RPMI7951 (cell line): ENCODE measurements around the gene CHN2. TPM values are rescaled to one million over a fixed set of nuclear protein-coding genes. Genes with fewer than 3 reads are reported as not detected.

Experiments used
- DNase-seq: peaks from one replicate; pipeline ENCODE4 v3.0.0-alpha.2; 2012; ENCODE audit warnings: low read depth
- total RNA-seq: library from RNA; depleted of rRNA; stranded (reverse); fragments of >200 nt; shearing (Covaris generic); gene quantifications from 2 replicates; pipeline ENCODE4 v1.2.3, GENCODE V29; 2014

The CHN2 gene
- total RNA-seq, 1 experiment from 2014 or later: 0.36 TPM

GRCh38 chr7:29282819-29283414, 88.3 kb downstream of the CHN2 start:
- no peak for DNase-seq

GRCh38 chr7:29284696-29285443, 90.3 kb downstream of the CHN2 start:
- no peak for DNase-seq

- peak; percentile 93 for DNase-seq
Measured at GRCh38 chr7:29285444-29285793, 90.8 kb downstream of the CHN2 start.

DNA sequence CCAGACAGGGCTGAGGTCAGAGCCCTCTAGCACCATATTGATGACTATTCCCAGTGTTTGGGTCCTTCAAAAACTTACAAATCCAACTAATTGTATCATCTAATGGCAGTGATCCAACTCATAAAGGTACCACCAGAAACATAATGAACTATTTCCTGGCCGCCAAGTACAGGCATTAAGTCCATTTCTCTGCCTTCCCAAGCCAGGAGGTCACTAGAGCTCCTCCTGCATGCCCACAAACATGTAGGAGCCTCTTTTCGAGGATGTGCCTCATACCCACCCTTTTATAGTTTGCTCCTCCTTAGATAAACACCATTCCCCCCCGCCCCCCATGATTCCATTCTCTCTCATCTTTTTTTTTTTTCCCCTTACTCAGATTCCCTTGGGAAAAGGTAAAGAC, 91.3 kb downstream of the CHN2 start:
- DNase-seq: peak; percentile 11

- DNase-seq: peak; percentile 80
Measured at GRCh38 chr7:29287366-29287765, 92.8 kb downstream of the CHN2 start.

GRCh38 chr7:29288181-29289091, 93.9 kb downstream of the CHN2 start:
- DNase-seq: no peak

DNA sequence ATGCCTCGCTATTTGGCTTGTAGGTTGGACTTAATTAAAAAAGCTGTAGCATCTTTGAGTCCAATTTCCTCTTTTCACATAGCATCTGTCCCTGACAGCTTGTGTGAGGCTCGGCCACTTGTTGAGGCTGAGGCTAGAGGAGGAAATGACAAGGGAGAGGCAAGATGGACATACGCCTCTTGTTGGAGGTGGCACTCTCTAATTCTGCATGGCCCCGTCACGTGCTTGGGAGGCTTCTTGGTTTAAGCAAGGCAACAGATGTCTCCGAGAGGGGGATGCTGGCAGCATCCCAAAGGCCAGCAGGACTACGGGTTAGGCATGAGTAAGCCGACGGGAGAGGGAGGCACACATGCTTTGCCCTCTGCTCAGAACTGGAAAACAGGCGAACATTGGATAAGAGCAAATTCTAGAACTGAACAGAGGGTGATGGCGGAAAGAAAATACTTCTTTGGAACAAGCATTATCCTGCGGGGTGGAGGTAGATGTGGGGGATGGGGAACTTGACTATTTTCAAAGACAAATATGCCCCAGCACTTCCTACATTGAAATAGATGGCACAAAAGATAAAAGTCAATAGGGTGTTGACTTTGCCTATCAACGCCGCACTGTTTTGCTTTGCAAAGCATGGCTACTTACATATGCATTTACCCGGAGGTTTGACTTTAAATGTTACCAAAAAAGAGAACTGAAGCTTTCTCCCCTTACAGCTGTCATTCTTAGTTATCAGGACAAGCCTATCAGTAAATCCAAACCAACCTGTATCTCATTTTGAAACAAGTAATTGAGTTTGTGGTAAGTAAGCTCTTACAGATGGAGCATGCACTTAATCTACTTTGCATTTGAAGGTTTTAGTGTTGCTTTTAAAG, 94.8 kb downstream of the CHN2 start:
- peak; percentile 67 for DNase-seq

DNA sequence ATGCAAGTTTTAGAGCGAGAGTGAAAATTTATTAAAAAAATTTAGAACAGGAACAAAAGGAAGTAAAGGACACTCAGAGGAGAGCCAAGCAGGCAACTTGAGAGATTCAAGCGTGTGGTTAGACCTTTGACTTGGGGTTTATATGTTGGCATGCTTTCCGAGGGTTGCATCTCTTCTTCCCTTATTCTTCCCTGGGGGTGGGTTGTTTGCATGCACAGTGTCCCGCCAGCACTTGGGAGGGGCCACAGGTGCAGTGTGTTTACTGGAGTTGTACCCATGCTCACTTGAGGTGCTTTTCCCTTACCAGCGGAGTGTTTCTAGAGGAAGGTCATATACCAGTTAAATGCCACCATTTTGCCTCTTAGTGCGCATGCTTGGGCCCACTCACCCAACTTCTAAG, 96.3 kb downstream of the CHN2 start:
- no peak for DNase-seq

DNA sequence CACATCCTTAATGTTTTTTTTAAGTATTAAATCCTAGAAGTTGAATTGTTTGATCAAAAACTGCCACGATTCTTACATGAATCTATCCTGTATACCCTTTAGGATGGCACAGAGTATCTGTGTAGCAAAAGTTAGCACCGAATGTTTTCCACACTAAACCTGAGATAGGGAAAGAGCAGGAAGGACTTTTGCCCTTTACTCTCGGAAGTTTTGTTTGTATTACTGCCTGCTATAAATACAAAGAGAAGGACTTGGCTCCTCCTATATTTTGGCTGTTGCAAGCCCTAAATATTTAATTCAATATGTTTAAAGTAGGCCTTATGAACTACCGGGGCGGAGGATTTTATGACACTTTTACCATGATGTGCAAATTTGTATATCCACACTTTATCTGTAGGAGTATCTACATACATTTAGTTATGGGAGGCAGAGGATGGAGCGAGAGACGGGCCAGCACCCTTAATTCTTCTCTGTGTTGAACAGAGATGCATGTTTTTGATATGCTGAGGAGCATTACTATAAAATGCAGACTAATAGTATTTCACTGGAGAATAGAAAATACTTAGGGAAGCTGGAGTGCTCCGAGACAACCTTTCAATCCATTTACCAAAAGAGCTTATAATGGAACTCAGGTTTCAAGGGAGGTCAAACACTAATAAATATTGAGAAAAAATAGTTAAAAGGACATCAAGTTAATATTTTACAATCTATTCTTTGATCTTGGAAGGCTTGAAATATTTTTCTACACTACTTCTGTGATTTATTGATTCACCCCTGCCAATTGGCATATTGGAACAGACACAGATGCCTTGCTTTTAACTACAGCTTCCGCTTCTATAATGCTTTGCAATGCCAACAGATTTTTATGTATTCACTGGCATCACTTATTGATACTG, 97.4 kb downstream of the CHN2 start:
- no peak for DNase-seq

DNA sequence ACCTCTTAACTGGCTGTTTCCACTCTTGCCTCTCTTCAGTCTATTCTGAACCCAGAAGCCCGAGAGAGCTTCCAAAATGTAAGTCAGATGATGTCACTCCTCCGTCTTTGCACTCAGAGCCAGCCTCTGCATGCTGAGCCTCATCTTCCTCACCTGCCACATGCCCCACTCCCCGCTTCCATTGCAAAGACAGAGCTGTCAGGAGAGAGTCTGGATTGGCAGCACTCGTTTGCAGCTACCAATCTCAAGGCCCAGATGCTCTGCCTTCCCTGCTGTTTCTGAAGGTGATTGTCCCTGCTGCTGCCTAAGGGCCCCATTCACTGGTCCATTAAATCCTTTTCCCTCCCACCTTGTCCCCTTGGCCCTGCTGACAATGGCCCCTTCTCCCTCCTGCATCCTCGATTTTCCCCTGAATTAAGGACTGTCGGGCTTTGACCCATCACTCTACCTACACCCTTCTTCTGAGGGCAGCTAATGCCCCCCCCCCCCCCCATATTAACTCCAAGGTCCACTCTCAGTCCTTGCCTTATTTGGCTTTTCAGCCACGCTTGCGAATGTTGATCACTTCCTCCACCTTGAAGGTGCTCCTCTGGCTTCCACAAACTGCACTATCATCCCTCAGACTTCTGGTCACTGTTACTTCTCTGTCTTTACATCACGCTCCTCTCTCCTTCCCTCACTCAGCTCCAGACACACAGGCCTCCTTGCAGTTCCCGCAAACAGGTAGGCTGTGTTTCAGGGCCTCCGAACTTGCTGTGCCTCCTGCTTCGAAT, 98.5 kb downstream of the CHN2 start:
- no peak for DNase-seq

DNA sequence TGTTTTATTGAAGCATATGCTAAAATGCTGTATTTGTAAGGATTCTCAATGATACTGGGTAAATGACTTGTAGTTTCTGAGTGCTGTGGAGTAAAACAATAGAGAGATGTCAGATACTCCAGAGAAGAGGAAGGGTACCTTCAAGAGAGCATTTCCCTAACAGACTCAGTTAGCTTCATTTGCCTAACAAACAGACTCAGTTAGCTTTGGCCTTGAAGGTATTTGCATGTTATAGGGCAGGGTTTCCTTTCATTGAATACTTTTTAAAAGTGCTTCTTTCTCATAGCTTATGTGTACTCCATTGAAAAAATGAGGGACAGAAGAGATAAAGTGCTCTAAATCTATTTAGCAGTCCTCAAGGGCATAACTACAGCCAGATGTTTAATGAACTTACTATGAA, 101.8 kb downstream of the CHN2 start:
- no peak for DNase-seq

DNA sequence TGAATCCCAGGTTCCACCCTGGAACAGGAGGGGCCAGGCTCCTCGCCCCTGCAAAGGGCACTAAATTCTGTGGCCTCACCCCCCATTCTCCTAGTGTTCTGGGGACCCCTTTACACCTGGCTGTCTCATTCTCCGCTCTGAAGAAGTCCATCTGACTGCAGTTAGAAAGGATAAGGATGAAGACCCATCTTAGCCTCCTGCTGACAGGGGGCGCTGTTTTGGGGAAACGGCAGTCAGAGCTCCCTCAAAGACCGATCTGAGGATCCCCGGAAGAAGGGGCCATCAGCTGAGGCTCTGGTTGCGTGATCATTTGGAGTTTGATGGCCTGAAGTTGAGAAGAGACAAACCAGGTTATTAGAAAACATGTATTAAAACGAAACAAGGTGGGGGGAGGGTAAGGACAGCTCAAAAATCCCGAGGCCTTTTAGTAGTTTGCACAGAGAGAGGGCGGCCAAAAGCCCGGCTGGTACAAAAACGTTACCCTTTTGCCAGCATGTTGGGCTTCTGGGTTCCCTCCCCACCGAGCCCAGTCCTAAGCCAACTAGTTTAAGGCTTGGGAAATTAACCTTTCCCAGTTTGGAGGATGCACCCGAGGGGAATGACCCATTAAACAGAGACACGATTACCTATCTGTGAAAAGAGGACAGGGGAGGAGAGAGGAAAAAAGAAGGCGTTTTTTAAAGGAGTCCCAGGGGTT, 102.8 kb downstream of the CHN2 start:
- no peak for DNase-seq

GRCh38 chr7:29299086-29299485, 104.5 kb downstream of the CHN2 start:
- DNase-seq: no peak

GRCh38 chr7:29300026-29300480, 105.5 kb downstream of the CHN2 start:
- no peak for DNase-seq

DNA sequence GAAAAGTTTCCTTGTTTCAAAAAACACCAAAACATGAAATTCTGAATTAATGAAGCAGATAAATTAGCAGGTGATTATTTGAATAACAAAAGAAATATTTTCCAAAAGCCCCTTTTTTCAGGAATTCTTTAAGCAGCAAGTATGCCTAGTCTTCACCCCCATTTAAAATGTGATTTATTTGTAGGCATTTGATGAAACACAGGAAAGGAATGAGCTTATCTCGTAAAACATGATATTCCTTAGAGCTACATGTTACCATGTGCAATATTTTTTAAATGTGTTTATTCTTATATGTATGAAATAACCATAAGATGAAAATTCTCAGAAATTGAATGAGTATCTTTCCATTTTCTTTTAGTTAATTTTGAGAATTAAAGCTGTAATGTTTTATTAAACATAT, 106.1 kb downstream of the CHN2 start:
- DNase-seq: no peak

GRCh38 chr7:29302666-29303395, 108.3 kb downstream of the CHN2 start:
- DNase-seq: no peak

- DNase-seq: peak; percentile 56
Measured at GRCh38 chr7:29304756-29305155, 110.2 kb downstream of the CHN2 start.

GRCh38 chr7:29306319-29306991, 111.9 kb downstream of the CHN2 start:
- DNase-seq: peak; percentile 9
